GM12874 (cell line): ENCODE measurements around the gene ADRA2C.

Source experiments
- TF ChIP-seq, protein P1 (sequence below): IDR thresholded peaks from 2 replicates; pipeline ENCODE4 v1.5.1; 2011; ENCODE audit warnings: low read depth, mild to moderate bottlenecking, control low read depth, low read length, moderate library complexity; ENCODE audit not compliant: insufficient read depth

The ADRA2C gene

DNA sequence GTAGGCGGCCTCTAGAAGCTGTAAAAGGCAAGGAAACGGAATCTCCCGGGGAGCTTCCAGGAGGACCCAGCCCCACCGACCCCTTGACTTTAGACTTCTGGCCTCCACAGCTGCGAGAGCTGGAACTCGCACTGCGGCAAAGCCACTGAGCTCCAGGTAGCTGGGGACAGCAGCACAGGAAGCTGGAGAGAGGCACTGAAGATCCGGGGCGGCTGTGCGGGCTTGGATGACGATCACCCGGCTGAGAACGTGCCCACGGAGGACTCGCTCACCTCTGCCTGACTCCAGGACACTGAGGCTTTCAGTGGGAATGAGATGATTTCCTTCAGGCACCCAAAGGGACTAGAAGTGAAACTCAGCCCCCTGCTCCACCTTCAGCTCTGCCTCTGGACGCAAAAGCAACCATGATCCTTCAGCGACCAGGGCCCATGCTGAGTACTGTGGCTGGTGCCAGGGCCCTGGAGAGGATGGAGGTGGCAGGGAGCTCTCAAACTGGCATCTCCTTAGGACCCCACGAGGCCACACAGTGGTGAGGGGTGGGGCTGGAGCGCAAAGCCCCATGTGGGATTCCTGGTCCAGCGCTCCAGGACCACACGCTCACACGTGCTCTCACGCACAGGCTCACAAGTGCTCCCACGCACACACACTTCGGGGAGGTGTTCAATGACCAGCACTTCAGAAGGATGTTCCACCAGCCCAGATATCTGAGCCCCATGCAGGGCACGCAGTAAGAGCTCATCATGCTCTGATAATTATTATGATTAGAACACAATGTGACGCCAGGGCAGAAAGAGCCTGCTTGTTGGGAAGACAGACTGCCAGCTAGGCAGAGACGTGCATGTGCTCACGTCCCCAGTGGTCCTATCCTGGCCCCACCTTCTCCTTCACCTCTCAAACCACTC is 47.2 kb downstream of the ADRA2C start:
- TF ChIP-seq, protein P1, sequence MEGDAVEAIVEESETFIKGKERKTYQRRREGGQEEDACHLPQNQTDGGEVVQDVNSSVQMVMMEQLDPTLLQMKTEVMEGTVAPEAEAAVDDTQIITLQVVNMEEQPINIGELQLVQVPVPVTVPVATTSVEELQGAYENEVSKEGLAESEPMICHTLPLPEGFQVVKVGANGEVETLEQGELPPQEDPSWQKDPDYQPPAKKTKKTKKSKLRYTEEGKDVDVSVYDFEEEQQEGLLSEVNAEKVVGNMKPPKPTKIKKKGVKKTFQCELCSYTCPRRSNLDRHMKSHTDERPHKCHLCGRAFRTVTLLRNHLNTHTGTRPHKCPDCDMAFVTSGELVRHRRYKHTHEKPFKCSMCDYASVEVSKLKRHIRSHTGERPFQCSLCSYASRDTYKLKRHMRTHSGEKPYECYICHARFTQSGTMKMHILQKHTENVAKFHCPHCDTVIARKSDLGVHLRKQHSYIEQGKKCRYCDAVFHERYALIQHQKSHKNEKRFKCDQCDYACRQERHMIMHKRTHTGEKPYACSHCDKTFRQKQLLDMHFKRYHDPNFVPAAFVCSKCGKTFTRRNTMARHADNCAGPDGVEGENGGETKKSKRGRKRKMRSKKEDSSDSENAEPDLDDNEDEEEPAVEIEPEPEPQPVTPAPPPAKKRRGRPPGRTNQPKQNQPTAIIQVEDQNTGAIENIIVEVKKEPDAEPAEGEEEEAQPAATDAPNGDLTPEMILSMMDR: no peak

DNA sequence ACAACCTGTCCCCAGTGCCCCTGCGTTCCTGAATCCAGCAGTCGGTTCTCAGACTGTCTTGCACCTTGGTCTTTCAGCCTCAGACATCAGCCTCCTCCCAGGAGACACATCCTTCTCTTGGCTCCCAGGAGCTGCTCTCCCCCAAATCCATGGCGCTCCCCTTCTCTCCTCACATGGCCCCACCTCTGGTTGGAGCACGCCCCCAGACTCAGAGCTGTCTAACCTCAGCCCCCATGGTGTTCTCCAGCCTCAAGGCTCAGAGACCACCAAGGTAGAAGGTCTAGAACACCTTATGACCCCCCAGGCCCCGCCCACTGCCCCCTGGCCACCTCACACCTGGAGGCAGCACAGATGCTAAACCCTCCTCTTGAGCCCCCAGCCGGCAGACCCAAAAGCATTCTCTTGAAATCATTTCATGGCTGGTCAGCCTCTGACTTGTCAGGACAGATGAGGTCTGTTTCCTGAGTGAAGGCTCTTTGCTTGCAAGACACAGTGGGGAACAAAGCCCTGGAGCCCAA is 47.9 kb downstream of the ADRA2C start:
- TF ChIP-seq, protein P1: no peak

DNA sequence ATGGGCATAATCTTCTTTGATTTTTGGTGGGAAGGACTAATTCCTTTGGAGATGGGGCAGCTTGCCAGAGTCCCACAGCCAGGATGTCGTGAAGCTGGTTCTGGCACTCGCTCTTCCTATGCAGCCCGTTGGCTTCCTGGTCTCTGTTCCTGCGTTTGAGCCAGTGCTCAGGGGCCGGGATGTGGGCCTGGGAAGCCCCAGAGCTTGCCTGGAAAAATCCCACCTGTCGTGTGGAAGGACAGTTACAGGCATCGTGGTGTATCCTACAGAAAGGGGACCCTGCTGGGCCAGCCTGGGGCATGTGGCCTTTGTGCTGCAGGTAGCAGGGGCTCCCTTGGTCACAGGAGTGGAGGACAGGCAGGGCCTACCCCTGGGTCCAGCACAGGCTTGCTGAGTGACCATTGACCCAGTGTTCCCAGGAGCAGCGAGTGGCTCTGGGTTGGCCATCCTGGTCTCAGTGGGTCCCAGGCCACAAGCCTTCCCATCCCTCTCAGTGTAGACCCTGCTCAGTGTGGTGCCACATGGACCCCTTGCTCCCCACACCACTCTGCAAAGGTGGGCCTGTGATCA is 50.2 kb downstream of the ADRA2C start:
- TF ChIP-seq, protein P1: no peak

DNA sequence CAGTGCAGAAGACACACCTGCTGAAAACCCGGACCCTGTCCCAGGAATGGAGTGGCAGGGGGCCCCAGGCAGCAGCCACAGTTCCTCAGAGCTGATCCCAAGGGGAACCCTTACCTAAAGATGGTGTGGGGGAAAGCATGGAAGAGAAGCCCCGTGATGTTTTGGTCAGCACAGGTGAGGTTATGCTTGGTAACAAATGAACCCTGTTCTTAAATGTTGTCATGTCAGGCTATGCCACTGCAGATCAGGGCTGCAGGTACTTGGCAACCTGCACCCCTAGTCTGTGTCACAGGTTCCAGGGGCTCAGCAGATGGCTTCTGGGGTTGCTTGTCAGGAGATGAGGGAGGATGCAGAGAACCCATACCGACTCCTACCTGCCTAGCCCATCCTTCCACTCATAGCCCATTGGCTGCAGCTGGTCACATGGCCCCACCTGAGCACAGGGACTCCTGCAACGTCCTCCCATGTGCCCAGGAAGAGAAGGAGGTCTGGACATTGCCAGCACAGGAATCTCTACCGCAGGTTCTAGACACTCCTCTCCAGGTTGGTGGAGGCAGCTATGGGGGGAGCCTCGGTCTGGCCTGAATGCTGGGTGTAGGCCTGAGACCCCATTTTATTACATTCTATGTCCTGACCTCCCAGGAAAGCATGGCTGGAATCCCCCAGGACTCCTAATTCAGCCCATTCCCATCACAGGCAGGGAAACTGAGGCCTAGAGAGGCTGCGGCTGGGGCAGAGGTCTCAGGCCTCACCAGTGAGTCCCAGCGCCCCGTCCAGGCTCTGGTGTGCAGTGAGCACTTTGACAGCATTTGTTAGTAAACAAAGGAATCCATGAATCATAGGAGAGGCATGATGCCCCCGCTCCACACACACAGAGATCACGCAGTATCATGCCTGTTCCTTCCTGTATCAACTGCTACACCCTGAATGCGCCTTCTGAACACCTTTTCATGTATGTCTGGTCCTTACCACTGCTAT is 51.1 kb downstream of the ADRA2C start:
- TF ChIP-seq, protein P1: no peak
